ENCODE results near the gene DRP2. TPM values are rescaled to one million over a fixed set of nuclear protein-coding genes. Genes with fewer than 3 reads are reported as not detected.

DRP2 gene
- total RNA-seq, 1 experiment from 2014 or later = 0.64 TPM

DNA sequence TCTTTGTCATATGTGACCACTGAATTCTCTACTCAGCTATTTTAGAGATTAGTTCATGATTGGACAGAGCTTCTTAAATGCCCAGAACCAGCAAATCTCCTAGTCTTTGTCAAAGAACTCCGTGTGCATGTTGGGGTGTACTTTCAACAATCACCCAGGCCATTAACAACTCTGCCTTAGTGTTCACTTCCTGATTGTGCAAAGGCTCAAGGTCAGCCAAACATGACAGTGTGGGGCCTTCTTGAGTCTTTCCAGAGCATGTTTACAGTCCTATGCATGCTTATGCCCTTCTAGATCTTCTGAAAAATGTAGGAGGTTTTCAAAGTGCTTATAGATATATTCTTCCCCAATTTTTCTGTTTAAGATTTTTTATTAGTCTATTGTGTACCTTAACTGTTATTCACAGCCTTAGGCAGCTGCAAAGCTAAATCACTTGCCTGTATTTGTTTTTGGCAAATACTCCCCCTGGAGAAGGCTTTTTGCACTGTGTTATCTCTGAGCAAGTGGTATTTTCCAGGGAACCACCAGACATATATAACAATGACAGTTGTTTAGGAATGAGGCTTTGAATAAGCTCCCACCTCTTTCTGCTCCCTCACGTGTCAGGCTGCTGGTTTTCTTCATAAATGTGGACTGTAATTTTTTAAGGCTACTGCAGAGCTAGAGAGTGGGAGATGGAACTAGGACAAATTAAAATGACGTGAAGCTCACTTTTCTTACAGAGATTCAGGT lies 24.0 kb upstream of the DRP2 start:
- POLR2A ChIA-PET = no interaction called here
- H3K4me2 ChIP-seq (ENCODE audit: low read length) = no peak overlapping the region
- RAD21 ChIA-PET (ENCODE audit: low non-redundant PET in 1 of 2, low total read pairs in 2 of 2, uncharacterized antibody in 2 of 2, unreplicated experiment in 2 of 2) = no interaction called here
- intact Hi-C loops (cut with micrococcal nuclease) = no loop called here
- H3K9ac ChIP-seq (ENCODE audit: low read length) = no peak overlapping the region
- H2AFZ ChIP-seq (ENCODE audit: low read depth, low read length, poor library complexity, severe bottlenecking) = no peak overlapping the region
- CTCF ChIA-PET = no interaction called here
- H4K20me1 ChIP-seq (ENCODE audit: insufficient read depth) = no peaks in the 10 kb centered on the region
- ATAC-seq = no peak
- no peaks in the 10 kb centered on the region for H3K27me3 ChIP-seq (ENCODE audit: insufficient read depth, low read length)
- no peaks in the 10 kb centered on the region for H3K4me1 ChIP-seq (ENCODE audit: control insufficient read depth in 1 of 2, insufficient read depth in 2 of 2, low read length in 2 of 2)
- H3K4me3 ChIP-seq (replicated peaks in 1 of 2; ENCODE audit: low read depth in 1 of 2, low read length in 2 of 2) = no peak overlapping the region
- no peaks in the 10 kb centered on the region for H3K36me3 ChIP-seq (ENCODE audit: control insufficient read depth in 1 of 2, insufficient read depth in 2 of 2, low read length in 2 of 2)
- no peaks in the 10 kb centered on the region for H3K9me2 ChIP-seq (ENCODE audit: insufficient read depth)
- H3K79me2 ChIP-seq (ENCODE audit: insufficient read depth, low read length) = no peaks in the 10 kb centered on the region
- no TSS peak for BruUV-seq (replicated peaks)
- no peaks in the 10 kb centered on the region for H3K9me3 ChIP-seq (ENCODE audit: control insufficient read depth in 1 of 2, insufficient read depth in 1 of 2, low read depth in 1 of 2, low read length in 2 of 2)
- no peak overlapping the region for H3K27ac ChIP-seq (ENCODE audit: low read depth, low read length)
- no peak for DNase-seq (ENCODE audit: low read depth, low spot score)
- no peak for TF ChIP-seq ZFX (IDR thresholded peaks at IDR 0.05)
- TF ChIP-seq RAD21 (IDR thresholded peaks at IDR 0.05; ENCODE audit: low read depth) = no peak
- no peak for TF ChIP-seq POLR2AphosphoS5 (IDR thresholded peaks at IDR 0.05; ENCODE audit: low read depth, low read length)
- TF ChIP-seq EZH2phosphoT487 (IDR thresholded peaks at IDR 0.05; ENCODE audit: borderline replicate concordance) = no peak
- TF ChIP-seq, protein P1, sequence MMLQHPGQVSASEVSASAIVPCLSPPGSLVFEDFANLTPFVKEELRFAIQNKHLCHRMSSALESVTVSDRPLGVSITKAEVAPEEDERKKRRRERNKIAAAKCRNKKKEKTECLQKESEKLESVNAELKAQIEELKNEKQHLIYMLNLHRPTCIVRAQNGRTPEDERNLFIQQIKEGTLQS (IDR thresholded peaks at IDR 0.05) = no peak
- no peak for TF ChIP-seq TCF7L2 (IDR thresholded peaks at IDR 0.05; ENCODE audit: borderline replicate concordance, extremely low read depth, insufficient read depth, insufficient read length)
- TF ChIP-seq ELF1 (IDR thresholded peaks at IDR 0.05; ENCODE audit: borderline replicate concordance, low read depth) = no peak
- TF ChIP-seq, protein P2, sequence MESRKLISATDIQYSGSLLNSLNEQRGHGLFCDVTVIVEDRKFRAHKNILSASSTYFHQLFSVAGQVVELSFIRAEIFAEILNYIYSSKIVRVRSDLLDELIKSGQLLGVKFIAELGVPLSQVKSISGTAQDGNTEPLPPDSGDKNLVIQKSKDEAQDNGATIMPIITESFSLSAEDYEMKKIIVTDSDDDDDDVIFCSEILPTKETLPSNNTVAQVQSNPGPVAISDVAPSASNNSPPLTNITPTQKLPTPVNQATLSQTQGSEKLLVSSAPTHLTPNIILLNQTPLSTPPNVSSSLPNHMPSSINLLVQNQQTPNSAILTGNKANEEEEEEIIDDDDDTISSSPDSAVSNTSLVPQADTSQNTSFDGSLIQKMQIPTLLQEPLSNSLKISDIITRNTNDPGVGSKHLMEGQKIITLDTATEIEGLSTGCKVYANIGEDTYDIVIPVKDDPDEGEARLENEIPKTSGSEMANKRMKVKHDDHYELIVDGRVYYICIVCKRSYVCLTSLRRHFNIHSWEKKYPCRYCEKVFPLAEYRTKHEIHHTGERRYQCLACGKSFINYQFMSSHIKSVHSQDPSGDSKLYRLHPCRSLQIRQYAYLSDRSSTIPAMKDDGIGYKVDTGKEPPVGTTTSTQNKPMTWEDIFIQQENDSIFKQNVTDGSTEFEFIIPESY (IDR thresholded peaks at IDR 0.05; ENCODE audit: extremely low read depth, insufficient replicate concordance, low read length) = no peak
